H1 (cell line): ENCODE data around the gene TMEM212. TPM values are rescaled to one million over a fixed set of nuclear protein-coding genes. Genes with fewer than 3 reads are reported as not detected.
"Not testable (repeated sequence)": the region's sequence is repeated elsewhere in the genome, so short reads cannot be mapped to it uniquely, and the experiment has no call there.

Experiments used
- CTCF ChIA-PET: fragments of 300-600 bp; sonication (Branson Sonifier 250); formaldehyde crosslinking; loops from one replicate; lab custom pipeline; 2021; ENCODE audit not compliant: partially characterized antibody; lab: Charles Lee
- POLR2A ChIA-PET: fragments of 300-600 bp; sonication (Branson Sonifier 250); formaldehyde crosslinking; loops from one replicate; lab custom pipeline; 2021; ENCODE audit warnings: inconsistent platforms; ENCODE audit not compliant: partially characterized antibody; lab: Charles Lee
- DNase-seq, 2 experiments: peaks; one replicate each; pipeline versions ENCODE4 v3.0.0 to v3.0.0-alpha.2; 2010 to 2022; ENCODE audit warnings: low spot score in 2 of 2, low read depth in 1 of 2, mixed read lengths in 1 of 2
- FAIRE-seq: peaks from 2 replicates; lab custom pipeline; 2011; peaks lifted over from hg19 to GRCh38; lab: Jason Lieb, UNC
- H2AFZ ChIP-seq: 2 replicates; pipeline ENCODE4 v1.8.1; 2012; ENCODE audit warnings: low read length, inconsistent platforms
- H2AK5ac ChIP-seq: 2 replicates; pipeline ENCODE4 v1.6.1; 2013; ENCODE audit warnings: low read depth, low read length
- H2BK120ac ChIP-seq: replicated peaks from 2 replicates; pipeline ENCODE3; 2013; ENCODE audit warnings: low read depth, low read length, inconsistent platforms
- H2BK12ac ChIP-seq: 2 replicates; pipeline ENCODE4 v1.6.1; 2013; ENCODE audit warnings: low read depth, low read length
- H2BK15ac ChIP-seq: 2 replicates; pipeline ENCODE4 v1.6.1; 2013; ENCODE audit warnings: low read length
- H2BK20ac ChIP-seq: 2 replicates; pipeline ENCODE4 v1.6.1; 2013; ENCODE audit warnings: low read length
- H2BK5ac ChIP-seq: 2 replicates; pipeline ENCODE4 v1.6.1; 2013; ENCODE audit warnings: low read depth, low read length
- H3K14ac ChIP-seq: 2 replicates; pipeline ENCODE4 v1.6.1; 2013; ENCODE audit warnings: inconsistent platforms; ENCODE audit not compliant: insufficient read length
- H3K18ac ChIP-seq: 2 replicates; pipeline ENCODE4 v1.6.1; 2013; ENCODE audit warnings: low read length; ENCODE audit errors: extremely low read depth
- H3K23ac ChIP-seq: 2 replicates; pipeline ENCODE4 v1.6.1; 2013; ENCODE audit warnings: inconsistent platforms; ENCODE audit not compliant: insufficient read length
- H3K23me2 ChIP-seq: 2 replicates; pipeline ENCODE4 v1.6.1; 2013; ENCODE audit warnings: low read depth, low read length
- H3K27ac ChIP-seq: 2 replicates; pipeline ENCODE4 v1.6.1; 2011; ENCODE audit warnings: low read depth, low read length, inconsistent platforms
- H3K27me3 ChIP-seq, 4 experiments: replicated peaks in 1 of 4; 1 replicate in 1 of 4; 2 replicates in 3 of 4; pipeline versions ENCODE4 v1.6.1 to v1.8.1; 2011 to 2013; ENCODE audit warnings: low read length in 3 of 4, mild to moderate bottlenecking in 3 of 4, inconsistent platforms in 2 of 4, mixed read lengths in 2 of 4, moderate library complexity in 1 of 4; ENCODE audit not compliant: control insufficient read depth in 3 of 4, insufficient read depth in 3 of 4; ENCODE audit errors: extremely low read depth in 1 of 4
- H3K36me3 ChIP-seq, 4 experiments: 2 replicates each; pipeline versions ENCODE4 v1.6.1 to v1.8.1; 2011 to 2013; ENCODE audit warnings: mild to moderate bottlenecking in 4 of 4, low read length in 3 of 4, moderate library complexity in 2 of 4, control low read depth in 1 of 4, inconsistent platforms in 1 of 4; ENCODE audit not compliant: insufficient read depth in 4 of 4, control insufficient read depth in 2 of 4
- H3K4ac ChIP-seq: replicated peaks from 2 replicates; pipeline ENCODE3; 2013; ENCODE audit warnings: low read length, low read depth, mixed read lengths, inconsistent platforms; ENCODE audit not compliant: insufficient read length
- H3K4me1 ChIP-seq, 4 experiments: replicated peaks in 1 of 4; 1 replicate in 1 of 4; 2 replicates in 3 of 4; pipeline versions ENCODE4 v1.6.1 to v1.8.1; 2011 to 2013; ENCODE audit warnings: low read length in 3 of 4, inconsistent platforms in 2 of 4, mixed read lengths in 1 of 4; ENCODE audit not compliant: insufficient read depth in 4 of 4, control insufficient read depth in 3 of 4
- H3K4me2 ChIP-seq, 2 experiments: 2 replicates each; pipeline versions ENCODE4 v1.6.1 to v1.8.1; 2011 to 2013; ENCODE audit warnings: low read depth in 2 of 2, low read length in 2 of 2, control low read depth in 1 of 2, inconsistent platforms in 1 of 2, mild to moderate bottlenecking in 1 of 2; ENCODE audit not compliant: insufficient read depth in 1 of 2
- H3K4me3 ChIP-seq, 4 experiments: fragments of 200-600, 300-600 bp in 1 of 4; sonication (generic), shearing (Covaris generic), sonication (Bioruptor Twin) in 1 of 4; 2 replicates each; pipeline versions ENCODE4 v1.5.1 to v1.8.1; 2011 to 2016; ENCODE audit warnings: low read length in 4 of 4, low read depth in 3 of 4, control low read depth in 2 of 4, inconsistent platforms in 2 of 4, mild to moderate bottlenecking in 2 of 4, mixed read lengths in 1 of 4, moderate library complexity in 1 of 4; ENCODE audit not compliant: insufficient read depth in 2 of 4; ENCODE audit errors: extremely low read depth in 1 of 4
- H3K56ac ChIP-seq: replicated peaks from 2 replicates; pipeline ENCODE3; 2013; ENCODE audit warnings: low read depth, mild to moderate bottlenecking, mixed read lengths, low read length, inconsistent platforms; ENCODE audit not compliant: insufficient read length
- H3K79me1 ChIP-seq: 2 replicates; pipeline ENCODE4 v1.6.1; 2013; ENCODE audit warnings: low read depth, low read length, control low read depth
- H3K79me2 ChIP-seq, 2 experiments: 2 replicates each; pipeline versions ENCODE4 v1.6.1 to v1.8.1; 2012 to 2013; ENCODE audit warnings: low read length in 2 of 2, mild to moderate bottlenecking in 2 of 2, inconsistent platforms in 1 of 2; ENCODE audit not compliant: insufficient read depth in 2 of 2, control insufficient read depth in 1 of 2
- H3K9ac ChIP-seq, 4 experiments: replicated peaks in 1 of 4; 1 replicate in 1 of 4; 2 replicates in 3 of 4; pipeline versions ENCODE4 v1.6.1 to v1.8.1; 2011 to 2013; ENCODE audit warnings: low read depth in 3 of 4, low read length in 3 of 4, control low read depth in 2 of 4, mild to moderate bottlenecking in 2 of 4, moderate library complexity in 2 of 4, inconsistent platforms in 1 of 4; ENCODE audit errors: extremely low read depth in 1 of 4
- H3K9me3 ChIP-seq, 2 experiments: 2 replicates each; pipeline versions ENCODE4 v1.6.1 to v1.8.1; 2012 to 2013; ENCODE audit warnings: mild to moderate bottlenecking in 2 of 2, moderate library complexity in 2 of 2, control low read depth in 1 of 2, inconsistent platforms in 1 of 2, low read depth in 1 of 2, low read length in 1 of 2, mixed read lengths in 1 of 2; ENCODE audit not compliant: insufficient read depth in 2 of 2
- H4K20me1 ChIP-seq, 2 experiments: replicated peaks in 1 of 2; 2 replicates each; pipeline versions ENCODE3 to v1.8.1; 2011 to 2013; ENCODE audit warnings: inconsistent platforms in 2 of 2, low read length in 2 of 2, mild to moderate bottlenecking in 1 of 2; ENCODE audit not compliant: insufficient read depth in 2 of 2, control insufficient read depth in 1 of 2
- H4K5ac ChIP-seq: 2 replicates; pipeline ENCODE4 v1.6.1; 2013; ENCODE audit warnings: low read length, low read depth, mixed read lengths, inconsistent platforms; ENCODE audit not compliant: insufficient read length
- H4K8ac ChIP-seq: 2 replicates; pipeline ENCODE4 v1.8.0; 2013; ENCODE audit warnings: mild to moderate bottlenecking, moderate library complexity, low read length, inconsistent platforms; ENCODE audit not compliant: insufficient read depth; ENCODE audit errors: extremely low read depth
- H4K91ac ChIP-seq: replicated peaks from 2 replicates; pipeline ENCODE3; 2013; ENCODE audit warnings: low read length, mixed read lengths, inconsistent platforms; ENCODE audit not compliant: insufficient read length
- WGBS, 2 experiments: shearing (Covaris generic) in 1 of 2; methylation state at CpG; one replicate each; pipeline versions ENCODE4 v1.1.6 to v1.1.7; 2013 to 2015; ENCODE audit warnings: low lambda C conversion rate in 2 of 2, mixed read lengths in 2 of 2, inconsistent platforms in 1 of 2, low coverage in 1 of 2, missing lambda C conversion rate in 1 of 2; ENCODE audit not compliant: insufficient replicate concordance in 2 of 2, insufficient coverage in 1 of 2, insufficient read length in 1 of 2; ENCODE audit errors: extremely low coverage in 1 of 2, missing lambda C conversion rate in 1 of 2; 5-methylcytosine and 5-hydroxymethylcytosine counted together
- polyA plus RNA-seq, 7 experiments: library from polyadenylated mRNA; depleted of rRNA in 3 of 7; stranded (reverse) in 5 of 7; unstranded in 2 of 7; fragments of >200 nt in 5 of 7; fragments of 200-250 nt in 2 of 7; gene quantifications; 1 replicate in 5 of 7; 2 replicates in 1 of 7; 4 replicates in 1 of 7; pipeline versions ENCODE4 v1.2.1 to v1.2.3, GENCODE V29; 2011 to 2013; ENCODE audit warnings: missing spikeins in 2 of 7, mixed read lengths in 2 of 7
- total RNA-seq: library from RNA; stranded (reverse); fragmentation: NEBNext Ultra II Directional; extraction: Animal tissue kit (Norgen Biotek cat#: 25700); gene quantifications from 2 replicates; pipeline ENCODE4 v1.2.1, GENCODE V29; 2021

Gene TMEM212
- total and polyA plus RNA-seq, 2 of the 8 experiments (the other 6 are each of a cell fraction or from before 2014, with no cell fraction given), result not detected

DNA sequence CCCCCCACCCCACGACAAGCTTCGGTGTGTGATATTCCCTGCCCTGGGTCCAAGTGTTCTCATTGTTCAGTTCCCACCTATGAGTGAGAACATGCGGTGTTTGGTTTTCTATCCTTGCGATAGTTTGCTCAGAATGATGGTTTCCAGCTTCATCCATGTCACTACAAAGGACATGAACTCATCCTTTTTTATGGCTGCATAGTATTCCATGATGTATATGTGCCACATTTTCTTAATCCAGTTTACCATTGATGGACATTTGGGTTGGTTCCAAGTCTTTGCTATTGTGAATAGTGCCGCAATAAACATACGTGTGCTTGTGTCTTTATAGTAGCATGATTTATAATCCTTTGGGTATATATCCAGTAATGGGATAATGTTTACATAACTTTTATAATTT is 28.5 kb upstream of the TMEM212 start:
- POLR2A ChIA-PET, H2BK5ac ChIP-seq, H2BK20ac ChIP-seq, H3K9ac ChIP-seq, H2BK15ac ChIP-seq, H3K4me2 ChIP-seq, H3K23ac ChIP-seq, H3K9me3 ChIP-seq, H4K91ac ChIP-seq, H2BK120ac ChIP-seq, H4K8ac ChIP-seq, H2AK5ac ChIP-seq, H3K14ac ChIP-seq, H3K4me1 ChIP-seq, H3K56ac ChIP-seq, H3K18ac ChIP-seq, H3K79me1 ChIP-seq, H3K23me2 ChIP-seq, H4K5ac ChIP-seq, FAIRE-seq, H2AFZ ChIP-seq, DNase-seq, H3K36me3 ChIP-seq, H3K79me2 ChIP-seq, H3K27ac ChIP-seq, H4K20me1 ChIP-seq, H2BK12ac ChIP-seq, H3K4me3 ChIP-seq, H3K4ac ChIP-seq: not testable (repeated sequence)
- CTCF ChIA-PET, result interaction anchor here (0.6 to 0.7 kb wide), 2 partner anchors 711 to 919 kb away, joined by 3 read pairs; no protein-coding TSS in a partner anchor
- WGBS, 2 experiments, result 92% methylated on average over 6 of the region's 6 CpGs; no CpG with 5 or more reads in 1 of the 2 experiments
- H3K27me3 ChIP-seq, result peaks cover 4 to 23% (median 16%) of the 10 kb centered on the region in 4 experiments
